Measurements from ENCODE around the gene ZKSCAN4. TPM values are rescaled to one million over a fixed set of nuclear protein-coding genes. Genes with fewer than 3 reads are reported as not detected.

The ZKSCAN4 gene
- polyA plus RNA-seq, 1 donor (not counting 4 experiments of a cell fraction or from before 2014, with no cell fraction given), result 3.5 TPM

GRCh38 chr6:28212510-28213212 lies 39.4 kb downstream of the ZKSCAN4 start:
- TF ChIP-seq EZH2 (IDR thresholded peaks at IDR 0.05; ENCODE audit: low read length) (no peak), CTCF (optimal IDR thresholded peaks at IDR 0.05 in 1 of 3, IDR thresholded peaks at IDR 0.05 in 1 of 3, conservative IDR thresholded peaks at IDR 0.05 in 1 of 3; ENCODE audit: extremely low read depth in 1 of 3, insufficient read depth in 2 of 3, low read length in 3 of 3) (peak in 1 of 3 experiments; percentile 36)
- peak; percentile 97 for DNase-seq (ENCODE audit: low read depth, low spot score)
- Histone ChIP-seq H3K9me1 (ENCODE audit: control insufficient read depth, extremely low read depth, insufficient read depth, low read length) (no peaks in the 10 kb centered on the region), H3K4me2 (ENCODE audit: control insufficient read depth, extremely low read depth, insufficient read depth, low read depth, low read length) (peak overlapping the region; percentile 82), H3K4me1 (ENCODE audit: control insufficient read depth, extremely low read depth, insufficient read depth, low read length) (peaks cover 17% of the 10 kb centered on the region), H4K20me1 (ENCODE audit: control insufficient read depth, extremely low read depth, insufficient read depth, low read length) (no peaks in the 10 kb centered on the region), H3K79me2 (ENCODE audit: control insufficient read depth, insufficient read depth, low read length) (no peaks in the 10 kb centered on the region), H2AFZ (ENCODE audit: control insufficient read depth, low read length) (peak overlapping the region; percentile 61), H3K36me3 (ENCODE audit: control insufficient read depth in 2 of 2, extremely low read depth in 1 of 2, insufficient read depth in 2 of 2, low read length in 2 of 2) (no peaks in the 10 kb centered on the region), H3K9ac (ENCODE audit: control insufficient read depth, extremely low read depth, insufficient read depth, low read length) (peak overlapping the region; percentile 77), H3K27ac (ENCODE audit: control insufficient read depth, insufficient read depth, low read length) (peak overlapping the region; percentile 79), H3K4me3 (ENCODE audit: control insufficient read depth in 2 of 3, extremely low read depth in 1 of 3, insufficient read depth in 2 of 3, low read depth in 1 of 3, low read length in 3 of 3) (peak overlapping the region; percentile 48 to 76 (median 68)), H3K27me3 (ENCODE audit: control insufficient read depth, extremely low read depth, insufficient read depth, low read length) (peaks cover 8% of the 10 kb centered on the region), H3K9me3 (ENCODE audit: control insufficient read depth, low read depth, low read length) (no peaks in the 10 kb centered on the region)
- FAIRE-seq, result peak; percentile 56
- dilution Hi-C loops (cut with MboI; ENCODE audit: extremely low pct_ligation_motif_present, low sequenced_read_pairs), result no loop called here

- peak overlapping the region; percentile 77 for H3K9ac ChIP-seq (ENCODE audit: control insufficient read depth, extremely low read depth, insufficient read depth, low read length)
- H3K4me3 ChIP-seq (ENCODE audit: control insufficient read depth in 2 of 3, extremely low read depth in 1 of 3, insufficient read depth in 2 of 3, low read depth in 1 of 3, low read length in 3 of 3), result peak overlapping the region; percentile 48 to 76 (median 68)
- H3K9me3 ChIP-seq (ENCODE audit: control insufficient read depth, low read depth, low read length), result no peaks in the 10 kb centered on the region
- DNase-seq (ENCODE audit: low read depth, low spot score) (no peak), FAIRE-seq (no peak)
- peaks cover 15% of the 10 kb centered on the region for H3K27me3 ChIP-seq (ENCODE audit: control insufficient read depth, extremely low read depth, insufficient read depth, low read length)
- H3K4me2 ChIP-seq (ENCODE audit: control insufficient read depth, extremely low read depth, insufficient read depth, low read depth, low read length), result peak overlapping the region; percentile 82
- TF ChIP-seq CTCF (optimal IDR thresholded peaks at IDR 0.05 in 1 of 3, IDR thresholded peaks at IDR 0.05 in 1 of 3, conservative IDR thresholded peaks at IDR 0.05 in 1 of 3; ENCODE audit: extremely low read depth in 1 of 3, insufficient read depth in 2 of 3, low read length in 3 of 3), result no peak
- no peak for TF ChIP-seq EZH2 (IDR thresholded peaks at IDR 0.05; ENCODE audit: low read length)
- H3K36me3 ChIP-seq (ENCODE audit: control insufficient read depth in 2 of 2, extremely low read depth in 1 of 2, insufficient read depth in 2 of 2, low read length in 2 of 2), result no peaks in the 10 kb centered on the region
- H3K79me2 ChIP-seq (ENCODE audit: control insufficient read depth, insufficient read depth, low read length), result no peaks in the 10 kb centered on the region
- H3K9me1 ChIP-seq (ENCODE audit: control insufficient read depth, extremely low read depth, insufficient read depth, low read length), result no peaks in the 10 kb centered on the region
- dilution Hi-C loops (cut with MboI; ENCODE audit: extremely low pct_ligation_motif_present, low sequenced_read_pairs), result no loop called here
- H4K20me1 ChIP-seq (ENCODE audit: control insufficient read depth, extremely low read depth, insufficient read depth, low read length), result no peaks in the 10 kb centered on the region
- peak overlapping the region; percentile 61 for H2AFZ ChIP-seq (ENCODE audit: control insufficient read depth, low read length)
- peak overlapping the region; percentile 79 for H3K27ac ChIP-seq (ENCODE audit: control insufficient read depth, insufficient read depth, low read length)
- H3K4me1 ChIP-seq (ENCODE audit: control insufficient read depth, extremely low read depth, insufficient read depth, low read length), result peaks cover 19% of the 10 kb centered on the region
These were observed 40.1 kb downstream of the ZKSCAN4 start for GRCh38 chr6:28211840-28212509.

All from keratinocyte (primary cell).